K562 (cell line): Measurements from ENCODE around the gene KBTBD4. TPM values are rescaled to one million over a fixed set of nuclear protein-coding genes. Genes with fewer than 3 reads are reported as not detected.

Experiments
- BHLHE40 ChIP-seq: IDR thresholded peaks from 2 replicates; pipeline ENCODE4 v1.6.1; 2011; ENCODE audit warnings: low read length, improper control_type of control experiment
- CXXC5 ChIP-seq: fragments of 250-450 bp; sonication (Bioruptor Pico); IDR thresholded peaks from 2 replicates; pipeline ENCODE4 v1.8.0; 2022; ENCODE audit warnings: inconsistent platforms, mild to moderate bottlenecking, moderate library complexity
- FIP1L1 ChIP-seq: fragments of 200-400 bp; formaldehyde crosslinking; IDR thresholded peaks from 2 replicates; pipeline ENCODE4 v1.6.1; 2018; ENCODE audit warnings: mild to moderate bottlenecking, low read depth, low read length; ENCODE audit not compliant: poor library complexity, severe bottlenecking
- HDAC6 ChIP-seq: IDR thresholded peaks from 2 replicates; pipeline ENCODE4 v1.6.1; 2012; ENCODE audit warnings: low read depth, mild to moderate bottlenecking, control low read depth, inconsistent platforms, low read length, moderate library complexity
- HNRNPLL ChIP-seq: fragments of 200-400 bp; formaldehyde crosslinking; IDR thresholded peaks from 2 replicates; pipeline ENCODE4 v1.6.1; 2017; ENCODE audit warnings: low read length, low read depth, mild to moderate bottlenecking; ENCODE audit not compliant: poor library complexity, severe bottlenecking
- IRF1 ChIP-seq: sonication (generic); formaldehyde crosslinking; IDR thresholded peaks from 2 replicates; pipeline ENCODE4 v1.8.0; 2022; ENCODE audit warnings: missing genetic modification reagents, mild to moderate bottlenecking, borderline replicate concordance
- NR2F6 ChIP-seq: fragments of 450-650 bp; formaldehyde crosslinking; IDR thresholded peaks from 2 replicates; pipeline ENCODE4 v1.4.0; 2020; ENCODE audit warnings: mild to moderate bottlenecking
- PHB2 ChIP-seq: fragments of 450-650 bp; IDR thresholded peaks from 2 replicates; pipeline ENCODE4 v1.6.1; 2017; ENCODE audit warnings: low read depth
- POLR3G ChIP-seq: IDR thresholded peaks from 2 replicates; pipeline ENCODE4 v1.6.1; 2011; ENCODE audit not compliant: insufficient read length, insufficient replicate concordance; ENCODE audit errors: extremely low read depth
- PRDM10 ChIP-seq: fragments of 450-650 bp; IDR thresholded peaks from 2 replicates; pipeline ENCODE4 v1.6.1; 2018; ENCODE audit not compliant: partially characterized antibody
- ZC3H8 ChIP-seq: fragments of 450-650 bp; IDR thresholded peaks from 2 replicates; pipeline ENCODE4 v1.6.1; 2017
- ZFP30 ChIP-seq: fragments of 250-450 bp; sonication (Bioruptor Pico); IDR thresholded peaks from 2 replicates; pipeline ENCODE4 v1.8.0; 2022; ENCODE audit warnings: moderate library complexity, mild to moderate bottlenecking, inconsistent platforms, borderline replicate concordance
- ZNF830 ChIP-seq: fragments of 250-450 bp; sonication (Bioruptor Pico); IDR thresholded peaks from 2 replicates; pipeline ENCODE4 v1.5.0; 2021; ENCODE audit warnings: mild to moderate bottlenecking
- polyA plus RNA-seq, 8 experiments: library from polyadenylated mRNA; depleted of rRNA in 4 of 8; stranded (reverse) in 5 of 8; unstranded in 3 of 8; fragments of >200 nt; fragmentation: Nextera tagmentation in 2 of 8; fragmentation: Illumina TruSeq in 1 of 8; extraction: Ambion mirVana in 2 of 8; extraction: Trizol in 1 of 8; gene quantifications; 2 replicates each; pipeline versions ENCODE4 v1.2.1 to v1.2.3, GENCODE V29; 2011 to 2014; ENCODE audit warnings: inconsistent platforms in 1 of 8, missing spikeins in 1 of 8
- total RNA-seq, 7 experiments: library from RNA; depleted of rRNA in 6 of 7; stranded (reverse); fragments of >200 nt in 6 of 7; fragmentation: Illumina TruSeq in 2 of 7; extraction: Trizol in 2 of 7; gene quantifications; 2 replicates each; pipeline versions ENCODE4 v1.2.1 to v1.2.3, GENCODE V29; 2011 to 2021; ENCODE audit warnings: low replicate concordance in 1 of 7
- TF ChIP-seq, protein P1 (sequence below), 2 experiments: fragments of 450-650 bp; IDR thresholded peaks; 2 replicates each; pipeline ENCODE4 v1.6.1; 2016
- TF ChIP-seq, protein P2 (sequence below), 2 experiments: fragments of 450-650 bp in 1 of 2; IDR thresholded peaks; 2 replicates each; pipeline ENCODE4 v1.6.1; 2011 to 2017; ENCODE audit warnings: low read depth in 2 of 2, antibody characterized with exemption in 1 of 2, borderline replicate concordance in 1 of 2, low read length in 1 of 2, mild to moderate bottlenecking in 1 of 2, mixed read lengths in 1 of 2; ENCODE audit not compliant: control insufficient read depth in 1 of 2

The KBTBD4 gene
- total and polyA plus RNA-seq, 9 of the 15 experiments (the other 6 are each of a cell fraction or from before 2014, with no cell fraction given): 7.0 to 33.9 (median 13.3) TPM

DNA sequence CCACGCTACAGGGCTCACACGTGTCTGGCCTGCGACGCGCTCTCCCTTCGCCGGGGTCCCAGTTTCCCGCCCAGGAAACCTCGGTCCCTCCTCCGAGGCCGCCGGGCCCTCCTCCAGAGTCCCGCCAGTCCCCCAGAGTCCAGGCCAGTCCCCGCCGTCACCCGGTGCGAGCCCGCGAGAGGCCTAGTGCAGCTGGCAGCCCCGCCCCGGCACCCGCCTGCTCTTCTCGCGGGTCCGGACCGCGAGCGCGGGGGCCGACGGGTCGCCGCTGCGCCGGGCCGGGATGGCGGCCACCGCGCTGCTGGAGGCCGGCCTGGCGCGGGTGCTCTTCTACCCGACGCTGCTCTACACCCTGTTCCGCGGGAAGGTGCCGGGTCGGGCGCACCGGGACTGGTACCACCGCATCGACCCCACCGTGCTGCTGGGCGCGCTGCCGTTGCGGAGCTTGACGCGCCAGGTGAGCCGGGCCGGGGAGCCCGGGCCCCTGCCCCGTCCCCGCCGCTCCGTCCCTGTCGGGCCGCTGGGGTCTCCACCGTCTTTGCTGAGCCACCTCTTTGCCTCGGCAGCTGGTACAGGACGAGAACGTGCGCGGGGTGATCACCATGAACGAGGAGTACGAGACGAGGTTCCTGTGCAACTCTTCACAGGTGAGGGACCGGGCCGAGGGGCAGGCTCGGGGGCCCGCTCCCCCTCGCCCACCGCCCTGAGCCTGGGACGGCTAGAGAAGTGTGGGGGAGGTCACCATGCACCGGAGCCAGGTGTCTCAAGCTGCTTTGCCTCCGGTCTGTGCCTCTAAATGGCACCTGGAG, 13.2 kb downstream of the KBTBD4 start, which contains the start of gene PTPMT1 (continued):
- TF ChIP-seq IRF1 (CRISPR knock-in tag) (no peak), BHLHE40 (peak; percentile 24; the same call in 1 of the 2 replicates), ZC3H8 (no peak), POLR3G (no peak), PRDM10 (no peak), ZFP30 (CRISPR knock-in tag) (no peak), FIP1L1 (no peak), CXXC5 (CRISPR knock-in tag) (peak; percentile 79), NR2F6 (CRISPR knock-in tag) (no peak), HDAC6 (no peak), ZNF830 (CRISPR knock-in tag) (no peak), PHB2 (no peak), HNRNPLL (peak; percentile 15)
- TF ChIP-seq, protein P1, sequence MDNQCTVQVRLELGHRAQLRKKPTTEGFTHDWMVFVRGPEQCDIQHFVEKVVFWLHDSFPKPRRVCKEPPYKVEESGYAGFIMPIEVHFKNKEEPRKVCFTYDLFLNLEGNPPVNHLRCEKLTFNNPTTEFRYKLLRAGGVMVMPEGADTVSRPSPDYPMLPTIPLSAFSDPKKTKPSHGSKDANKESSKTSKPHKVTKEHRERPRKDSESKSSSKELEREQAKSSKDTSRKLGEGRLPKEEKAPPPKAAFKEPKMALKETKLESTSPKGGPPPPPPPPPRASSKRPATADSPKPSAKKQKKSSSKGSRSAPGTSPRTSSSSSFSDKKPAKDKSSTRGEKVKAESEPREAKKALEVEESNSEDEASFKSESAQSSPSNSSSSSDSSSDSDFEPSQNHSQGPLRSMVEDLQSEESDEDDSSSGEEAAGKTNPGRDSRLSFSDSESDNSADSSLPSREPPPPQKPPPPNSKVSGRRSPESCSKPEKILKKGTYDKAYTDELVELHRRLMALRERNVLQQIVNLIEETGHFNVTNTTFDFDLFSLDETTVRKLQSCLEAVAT (IDR thresholded peaks at IDR 0.05): no peak
- TF ChIP-seq, protein P2, sequence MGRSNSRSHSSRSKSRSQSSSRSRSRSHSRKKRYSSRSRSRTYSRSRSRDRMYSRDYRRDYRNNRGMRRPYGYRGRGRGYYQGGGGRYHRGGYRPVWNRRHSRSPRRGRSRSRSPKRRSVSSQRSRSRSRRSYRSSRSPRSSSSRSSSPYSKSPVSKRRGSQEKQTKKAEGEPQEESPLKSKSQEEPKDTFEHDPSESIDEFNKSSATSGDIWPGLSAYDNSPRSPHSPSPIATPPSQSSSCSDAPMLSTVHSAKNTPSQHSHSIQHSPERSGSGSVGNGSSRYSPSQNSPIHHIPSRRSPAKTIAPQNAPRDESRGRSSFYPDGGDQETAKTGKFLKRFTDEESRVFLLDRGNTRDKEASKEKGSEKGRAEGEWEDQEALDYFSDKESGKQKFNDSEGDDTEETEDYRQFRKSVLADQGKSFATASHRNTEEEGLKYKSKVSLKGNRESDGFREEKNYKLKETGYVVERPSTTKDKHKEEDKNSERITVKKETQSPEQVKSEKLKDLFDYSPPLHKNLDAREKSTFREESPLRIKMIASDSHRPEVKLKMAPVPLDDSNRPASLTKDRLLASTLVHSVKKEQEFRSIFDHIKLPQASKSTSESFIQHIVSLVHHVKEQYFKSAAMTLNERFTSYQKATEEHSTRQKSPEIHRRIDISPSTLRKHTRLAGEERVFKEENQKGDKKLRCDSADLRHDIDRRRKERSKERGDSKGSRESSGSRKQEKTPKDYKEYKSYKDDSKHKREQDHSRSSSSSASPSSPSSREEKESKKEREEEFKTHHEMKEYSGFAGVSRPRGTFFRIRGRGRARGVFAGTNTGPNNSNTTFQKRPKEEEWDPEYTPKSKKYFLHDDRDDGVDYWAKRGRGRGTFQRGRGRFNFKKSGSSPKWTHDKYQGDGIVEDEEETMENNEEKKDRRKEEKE (IDR thresholded peaks at IDR 0.05; ENCODE audit: borderline replicate concordance in 1 of 2, control insufficient read depth in 1 of 2, low read depth in 2 of 2, low read length in 1 of 2): no peak
- TF ChIP-seq, all 486 proteins: peak for 121
